Thyroid gland (tissue), 4 donors: ENCODE results near the gene P2RY8. TPM values are rescaled to one million over a fixed set of nuclear protein-coding genes. Genes with fewer than 3 reads are reported as not detected.

Source experiments
- DNase-seq, 2 donors: peaks; one replicate each; pipeline ENCODE4 v3.0.0-alpha.2; 2019
- H3K27ac ChIP-seq, 3 donors: fragments of 200-600 bp; sonication (generic); 1 replicate in 2 of 3; 2 replicates in 1 of 3; pipeline ENCODE4 v1.5.1; 2016 to 2019; ENCODE audit warnings: mild to moderate bottlenecking in 1 of 3, moderate library complexity in 1 of 3
- H3K27me3 ChIP-seq: fragments of 200-600 bp; sonication (generic); one replicate; pipeline ENCODE4 v1.5.1; 2019
- H3K36me3 ChIP-seq, 2 donors: fragments of 200-600 bp; sonication (generic); one replicate each; pipeline ENCODE4 v1.5.1; 2016 to 2019
- H3K4me1 ChIP-seq, 2 donors: fragments of 200-600 bp; sonication (generic); one replicate each; pipeline ENCODE4 v1.5.1; 2017 to 2019
- H3K4me3 ChIP-seq, 3 donors: fragments of 200-600 bp; sonication (generic); replicated peaks in 1 of 3; 1 replicate in 2 of 3; 2 replicates in 1 of 3; pipeline ENCODE4 v1.5.1; 2016; ENCODE audit warnings: mild to moderate bottlenecking in 1 of 3
- H3K9me3 ChIP-seq: fragments of 200-600 bp; sonication (generic); one replicate; pipeline ENCODE4 v1.5.1; 2017
- CTCF ChIP-seq, 6 experiments: fragments of 200-600 bp in 3 of 6; fragments of 450-650 bp in 3 of 6; sonication (generic) in 3 of 6; IDR thresholded peaks; one replicate each; pipeline ENCODE4 v1.5.1; 2016 to 2019; ENCODE audit warnings: antibody characterized with exemption in 6 of 6, mild to moderate bottlenecking in 2 of 6, inconsistent platforms in 1 of 6, moderate library complexity in 1 of 6
- POLR2A ChIP-seq, 2 donors: fragments of 450-650 bp; IDR thresholded peaks; one replicate each; pipeline ENCODE4 v1.6.1; 2017; ENCODE audit warnings: antibody characterized with exemption in 2 of 2, mild to moderate bottlenecking in 2 of 2, moderate library complexity in 1 of 2
- WGBS, 2 donors: methylation state at CpG; one replicate each; pipeline ENCODE4 v1.1.5; 2017; 5-methylcytosine and 5-hydroxymethylcytosine counted together
- intact Hi-C: fragments of 100-400 bp; cut with DNase I; formaldehyde crosslinking; loops from one replicate; pipeline ENCODE4 v1.15.1; 2023
- total RNA-seq, 4 donors: library from RNA; depleted of rRNA; stranded (reverse); fragments of >200 nt; gene quantifications; one replicate each; pipeline ENCODE4 v1.2.3, GENCODE V29; 2016

P2RY8 gene
- 10 to 100 TPM in 1 of 4 donors, 1 to 10 TPM in 3; 2.4 to 11.9 (median 3.0) TPM for total RNA-seq

DNA sequence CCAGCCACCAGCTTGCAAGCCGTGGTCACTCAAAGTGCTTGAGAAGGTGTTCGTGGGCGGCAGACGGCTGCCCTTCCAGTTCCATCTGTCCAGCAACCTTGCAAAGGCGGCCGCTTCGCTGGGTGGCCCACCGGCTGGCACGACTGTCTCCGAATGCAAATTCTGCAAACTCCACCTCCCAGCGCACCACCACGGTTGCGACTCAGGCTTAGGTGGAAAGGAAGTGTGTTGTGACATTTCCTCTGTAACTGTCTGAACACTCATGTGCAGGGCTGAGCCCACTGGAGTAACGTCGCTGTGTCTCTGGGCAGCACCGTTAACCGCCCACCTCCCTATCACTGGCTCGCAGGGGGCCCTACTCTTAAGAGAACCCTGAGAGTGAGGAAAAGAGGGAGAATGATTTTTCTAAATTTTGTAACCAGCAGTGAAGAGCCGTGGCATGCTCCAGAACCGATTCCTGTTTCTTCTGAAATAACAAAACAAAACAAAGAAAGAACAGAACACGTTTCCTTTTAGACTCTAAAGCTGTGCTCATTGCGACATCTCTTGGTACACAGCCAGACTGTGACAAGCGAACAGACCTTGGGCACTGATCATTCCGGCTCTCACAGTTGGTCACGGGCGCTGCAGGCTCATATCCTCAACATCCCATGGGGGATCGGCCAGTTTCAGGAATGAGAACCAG is at the start of gene P2RY8:
Gene P2RY8, minus strand, starts transcription at position 155 of the 685 bp plus-strand sequence. CDS start 70,627 bp downstream, outside the sequence.
- Histone ChIP-seq H3K4me1 (no peaks in the 10 kb centered on the region), H3K4me3 (peak within 1 kb of the TSS in 1 of 3 donors; percentile 25), H3K27ac (peak within 1 kb of the TSS; percentile 25 to 76 (median 49)), H3K9me3 (no peaks in the 10 kb centered on the region), H3K36me3 (no peaks in the 10 kb centered on the region), H3K27me3 (no peaks in the 10 kb centered on the region)
- intact Hi-C loops = no loop called here
- TF ChIP-seq CTCF (IDR thresholded peaks at IDR 0.05) (no peak), POLR2A (IDR thresholded peaks at IDR 0.05) (peak in 1 of 2 donors; percentile 25)
- DNase-seq = peak; percentile 58 to 72
- 20 to 44% methylated on average over 17 to 27 of the region's 27 CpGs for WGBS, 2 donors

GRCh38 chrX:1584237-1585011 is 47.4 kb upstream of the P2RY8 start:
- TF ChIP-seq CTCF (IDR thresholded peaks at IDR 0.05) (no peak), POLR2A (IDR thresholded peaks at IDR 0.05) (no peak)
- no peak for DNase-seq
- Histone ChIP-seq H3K4me3 (no peak overlapping the region), H3K4me1 (no peaks in the 10 kb centered on the region), H3K36me3 (no peaks in the 10 kb centered on the region), H3K27ac (no peak overlapping the region), H3K9me3 (no peaks in the 10 kb centered on the region), H3K27me3 (no peaks in the 10 kb centered on the region)
- intact Hi-C loops = no loop called here
- 90 to 94% methylated on average over 8 of the region's 8 CpGs for WGBS, 2 donors

- no peaks in the 10 kb centered on the region for H3K9me3 ChIP-seq
- WGBS, 2 donors = 52 to 55% methylated on average over 27 of the region's 27 CpGs
These were observed 45.9 kb upstream of the P2RY8 start for GRCh38 chrX:1582686-1583437.

DNA sequence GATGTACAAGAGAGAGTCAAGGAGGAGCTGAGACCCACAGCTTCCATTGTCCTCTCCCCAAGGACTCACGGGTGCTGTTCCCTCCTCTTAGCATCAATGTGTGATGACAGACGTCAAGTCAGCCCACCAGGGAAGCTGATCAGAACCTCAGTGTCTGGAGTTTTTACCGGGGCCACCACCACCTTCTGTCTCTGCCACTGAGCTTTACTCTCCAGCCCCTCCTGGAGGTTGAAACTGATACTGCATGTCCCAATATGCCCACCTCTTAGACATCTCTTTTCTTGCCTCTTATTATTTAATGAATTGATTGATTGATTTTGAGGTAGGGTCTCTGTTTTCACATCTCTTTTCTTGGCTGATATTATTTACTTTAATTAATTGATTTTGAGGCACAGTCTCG is 44.1 kb upstream of the P2RY8 start:
- intact Hi-C loops = no loop called here
- WGBS, 2 donors = 39 to 40% methylated on average over 4 of the region's 4 CpGs
- DNase-seq = peak; percentile 33 to 37
- H3K4me1 ChIP-seq = no peaks in the 10 kb centered on the region
- no peak overlapping the region for H3K27ac ChIP-seq
- H3K27me3 ChIP-seq = no peaks in the 10 kb centered on the region
- no peak overlapping the region for H3K4me3 ChIP-seq
- no peaks in the 10 kb centered on the region for H3K9me3 ChIP-seq
- no peaks in the 10 kb centered on the region for H3K36me3 ChIP-seq
- TF ChIP-seq POLR2A (IDR thresholded peaks at IDR 0.05) = no peak
- peak; percentile 38 to 75 (median 57) for TF ChIP-seq CTCF (IDR thresholded peaks at IDR 0.05)

More at GRCh38 chrX:1582686-1583437, 45.9 kb upstream of the P2RY8 start:
- no peak overlapping the region for H3K4me3 ChIP-seq
- TF ChIP-seq CTCF (IDR thresholded peaks at IDR 0.05) (no peak), POLR2A (IDR thresholded peaks at IDR 0.05) (no peak)
- H3K27ac ChIP-seq = no peak overlapping the region
- H3K36me3 ChIP-seq = no peaks in the 10 kb centered on the region
- no peak for DNase-seq
- intact Hi-C loops = no loop called here
- no peaks in the 10 kb centered on the region for H3K4me1 ChIP-seq
- H3K27me3 ChIP-seq = no peaks in the 10 kb centered on the region
